Astrocyte of the hippocampus (primary cell): ENCODE measurements around the gene ITFG2.

Experiments
- DNase-seq: peaks from one replicate; pipeline ENCODE4 v3.0.0; 2011; ENCODE audit warnings: low read depth, low spot score

The ITFG2 gene

DNA sequence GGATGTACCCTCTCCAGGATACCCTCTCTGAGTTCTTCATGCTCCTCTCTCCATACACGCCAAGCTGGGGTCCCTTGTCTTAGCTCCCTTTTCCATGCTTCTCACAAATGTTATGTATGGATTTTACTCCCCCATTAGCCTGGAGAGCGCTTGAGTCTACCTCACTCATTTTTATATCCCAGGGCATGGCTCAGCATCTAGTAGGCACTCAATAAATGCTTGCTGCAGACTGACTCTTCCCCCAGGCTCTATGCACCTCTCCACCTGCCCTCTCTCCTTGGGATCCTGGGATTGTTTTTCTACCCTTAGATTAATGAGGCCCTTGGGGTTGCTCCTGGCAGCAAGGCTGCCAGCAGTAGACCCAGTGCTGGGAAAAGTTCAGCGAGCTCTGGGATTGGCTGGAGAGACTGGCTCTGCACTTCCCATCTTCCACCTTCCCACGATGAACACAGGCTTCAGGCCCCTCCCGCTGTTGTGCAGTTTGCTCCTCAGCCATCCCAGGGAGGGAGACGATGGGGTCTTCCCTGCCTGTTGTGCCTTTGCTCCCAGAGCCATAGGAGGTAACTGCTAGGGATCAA is 20.2 kb downstream of the ITFG2 start:
- DNase-seq, result no peak

DNA sequence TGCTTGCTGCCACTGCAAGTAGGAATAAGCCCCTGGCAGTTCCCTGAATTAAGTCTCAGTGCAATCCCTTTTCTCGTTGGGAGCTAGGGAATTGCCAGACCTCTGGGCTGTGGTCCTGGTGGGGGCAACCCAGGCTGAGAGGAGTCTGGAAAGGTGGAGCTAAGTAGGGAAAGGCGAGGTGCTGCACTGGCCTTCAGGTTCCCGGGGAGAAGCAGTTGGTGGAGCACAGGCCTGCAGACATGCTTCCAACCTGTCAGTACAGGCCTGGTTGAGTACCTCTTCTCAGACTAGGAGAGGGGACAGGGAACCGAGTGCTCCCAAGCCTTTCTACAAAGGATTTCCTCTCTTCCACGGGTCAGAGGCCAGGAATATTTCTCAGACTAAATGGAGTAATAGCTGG is 20.9 kb downstream of the ITFG2 start:
- no peak for DNase-seq

DNA sequence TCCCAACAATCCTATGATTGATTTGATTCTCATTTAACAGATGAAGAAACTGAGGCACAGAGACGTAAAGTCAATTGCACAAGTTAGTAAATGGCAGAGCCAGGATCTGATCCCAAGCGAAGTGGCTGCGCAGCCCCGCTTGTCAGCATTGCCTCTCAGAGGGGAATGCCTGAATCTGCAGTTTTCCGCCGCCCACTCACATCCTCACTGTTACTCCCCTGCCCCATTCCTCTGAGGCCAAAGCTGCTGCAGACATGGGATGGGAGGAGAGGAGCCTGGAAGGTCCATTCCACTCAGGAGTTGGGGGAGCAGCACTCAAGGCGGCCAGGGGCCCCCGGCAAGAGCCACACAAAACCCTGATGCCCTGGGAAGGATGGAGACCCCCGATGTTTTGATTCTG is 21.3 kb downstream of the ITFG2 start:
- no peak for DNase-seq

DNA sequence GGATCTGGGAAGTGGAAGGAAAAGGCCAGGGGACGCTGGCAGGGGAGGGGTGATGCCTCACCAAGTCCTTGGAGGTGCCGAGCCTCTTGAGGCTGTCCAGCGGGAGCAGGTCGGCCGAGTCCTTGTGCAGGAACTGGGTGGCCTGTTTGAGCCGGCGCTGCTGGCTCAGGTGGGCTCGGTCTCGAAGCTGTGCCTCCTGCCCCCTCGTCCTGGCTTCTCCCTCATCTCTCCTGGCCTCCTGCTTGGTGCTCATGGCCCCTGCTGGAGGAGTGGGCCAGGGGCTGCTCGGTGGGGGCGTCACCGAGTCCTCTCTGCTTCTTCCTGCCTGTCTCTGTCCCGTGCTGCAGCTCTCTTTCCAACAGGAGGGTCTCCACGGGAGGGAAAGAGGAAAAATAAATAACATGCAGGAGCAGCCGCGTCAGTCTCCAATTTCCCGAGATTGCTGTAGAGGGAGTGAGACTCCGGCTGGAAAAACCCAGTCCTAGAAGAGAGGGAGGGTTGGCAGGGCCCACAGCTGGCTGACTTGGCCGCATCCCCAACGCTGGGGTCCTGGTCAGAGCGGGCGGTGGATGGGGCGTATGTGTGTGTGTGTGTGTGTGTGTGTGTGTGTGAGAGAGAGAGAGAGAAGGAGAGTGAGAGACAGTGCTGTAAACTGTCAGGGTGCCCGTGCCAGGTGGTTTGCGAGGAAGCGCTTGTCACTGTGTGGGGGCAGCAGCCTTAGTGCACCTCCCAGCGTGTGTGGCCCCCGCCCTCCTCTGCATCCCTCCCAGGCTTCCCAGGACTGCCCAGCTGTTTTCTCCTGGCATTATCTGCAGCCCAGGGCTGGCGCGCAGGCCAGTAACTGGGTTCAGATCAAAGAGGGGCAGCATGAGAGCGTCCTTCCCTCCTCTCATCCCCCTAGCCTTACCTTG is 22.4 kb downstream of the ITFG2 start, which contains the start of gene NRIP2:
Gene NRIP2, minus strand, starts transcription at position 455 of the 911 bp plus-strand sequence. Its CDS starts 52 bp downstream, at position 403.
- DNase-seq, result peak; percentile 77

DNA sequence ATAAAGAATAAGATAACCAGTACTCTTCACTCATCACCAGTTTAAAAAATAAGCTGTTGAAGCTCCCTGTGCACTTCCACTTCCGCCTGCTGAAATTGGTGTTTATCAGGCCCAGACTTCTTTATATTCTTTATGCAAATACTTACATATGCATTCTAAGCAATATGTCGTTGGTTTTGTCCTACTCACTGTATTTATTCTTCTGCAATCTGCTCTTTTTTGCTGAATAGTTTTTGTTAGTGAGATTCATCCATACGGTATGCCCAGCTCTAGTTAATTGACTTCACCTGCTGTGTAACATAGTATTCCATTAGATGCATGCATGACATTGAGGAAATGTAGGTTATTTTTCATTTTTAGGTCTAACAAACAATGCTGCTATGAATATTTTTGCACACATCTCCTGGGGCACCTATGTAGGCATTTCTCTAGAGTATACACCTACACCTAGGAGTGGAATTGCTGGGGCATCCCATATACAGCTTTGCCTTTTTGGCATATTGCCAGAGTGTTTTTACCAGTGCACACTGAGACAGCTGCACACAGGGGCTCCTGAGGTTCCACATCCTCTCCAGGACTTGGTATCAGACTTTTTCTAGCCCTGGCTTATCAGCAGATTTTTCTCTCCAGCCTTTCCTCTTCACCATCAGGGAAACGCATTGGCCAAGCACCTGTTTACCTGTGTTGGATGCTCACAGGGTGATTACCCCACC is 23.4 kb downstream of the ITFG2 start:
- DNase-seq, result no peak

DNA sequence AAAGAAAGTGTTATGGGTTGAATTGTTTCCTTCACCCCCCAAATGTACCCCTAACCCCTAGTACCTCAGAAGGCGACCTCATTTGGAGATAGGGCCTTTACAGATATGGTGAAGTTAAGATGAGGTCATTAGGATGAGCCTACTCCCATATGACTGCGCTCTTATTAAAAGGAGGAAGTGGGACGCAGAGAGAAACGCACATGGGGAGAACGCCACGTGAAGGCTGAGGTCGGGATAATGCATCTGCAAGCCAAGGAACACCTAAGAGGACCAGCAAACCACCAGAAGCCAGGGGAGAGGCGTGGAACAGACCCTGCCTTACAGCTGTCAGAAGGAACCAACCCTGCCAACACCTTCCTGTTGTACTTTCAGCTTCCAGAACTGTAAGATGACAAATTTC is 24.1 kb downstream of the ITFG2 start:
- no peak for DNase-seq

DNA sequence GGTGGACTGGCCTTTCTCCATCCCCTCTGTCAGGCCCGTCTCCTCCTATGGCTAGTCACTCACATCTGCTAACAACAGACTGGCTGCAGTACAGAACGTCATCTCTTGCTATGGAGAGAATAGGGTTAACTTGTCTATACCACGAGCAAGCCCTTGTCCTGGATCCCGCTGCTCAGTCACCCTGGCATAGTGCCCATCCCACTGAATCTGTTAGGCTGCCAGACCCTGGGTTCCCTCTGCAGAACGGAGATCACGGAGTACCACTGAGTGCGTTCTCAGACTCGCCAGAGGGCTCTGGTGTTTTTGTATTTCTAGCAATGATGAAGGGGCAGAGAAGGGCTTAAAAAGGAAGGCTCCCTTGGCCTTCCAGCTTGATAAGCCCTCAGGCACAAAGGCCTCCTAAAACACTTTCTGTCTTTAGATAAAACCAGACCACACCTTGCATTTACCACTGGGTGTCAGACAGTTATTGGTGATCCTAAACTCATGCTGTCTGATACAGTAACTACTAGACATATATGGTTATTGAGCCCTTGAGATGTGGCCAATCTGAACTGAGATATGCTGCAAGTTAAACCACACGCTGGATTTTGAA is 28.7 kb downstream of the ITFG2 start:
- DNase-seq, result peak; percentile 49

DNA sequence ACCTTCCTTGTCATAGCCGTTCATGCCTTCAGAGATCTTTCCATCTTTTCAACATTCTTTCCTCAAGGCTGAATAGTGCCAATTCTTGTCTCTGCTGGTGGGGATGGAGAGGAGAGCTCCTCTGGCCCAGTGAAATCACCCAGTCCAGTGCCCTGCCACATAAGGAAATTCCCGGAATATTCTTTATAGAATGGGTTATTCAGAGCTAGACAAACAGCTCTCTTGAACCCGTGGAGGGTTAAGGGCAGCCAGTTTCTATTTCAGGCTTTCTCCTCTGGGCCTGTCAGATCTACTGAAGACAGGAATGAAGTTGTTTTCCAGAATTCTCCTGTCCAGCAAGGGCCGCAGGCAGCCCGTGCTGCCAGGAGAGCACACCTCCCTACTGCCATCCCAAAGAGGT is 30.5 kb downstream of the ITFG2 start:
- DNase-seq, result no peak

DNA sequence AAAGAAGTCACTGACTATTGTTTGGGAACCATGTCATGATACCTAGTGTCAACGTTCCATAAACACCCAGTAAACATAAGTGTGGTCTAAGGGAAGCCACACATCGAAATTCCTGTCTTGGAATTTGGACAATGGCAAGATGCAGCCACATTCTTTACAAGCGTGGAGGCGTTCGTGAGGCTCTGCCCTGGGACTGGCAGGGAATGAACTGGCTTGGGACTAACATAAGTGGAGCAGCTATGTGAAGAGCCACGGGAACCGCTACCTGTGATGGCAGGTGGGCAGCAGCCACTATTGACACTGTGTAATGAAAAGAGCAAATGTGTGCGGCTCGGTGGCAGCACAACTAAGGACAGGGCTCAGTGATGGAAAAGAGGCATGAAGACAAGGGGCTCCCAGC is 32.3 kb downstream of the ITFG2 start:
- DNase-seq, result peak; percentile 67

DNA sequence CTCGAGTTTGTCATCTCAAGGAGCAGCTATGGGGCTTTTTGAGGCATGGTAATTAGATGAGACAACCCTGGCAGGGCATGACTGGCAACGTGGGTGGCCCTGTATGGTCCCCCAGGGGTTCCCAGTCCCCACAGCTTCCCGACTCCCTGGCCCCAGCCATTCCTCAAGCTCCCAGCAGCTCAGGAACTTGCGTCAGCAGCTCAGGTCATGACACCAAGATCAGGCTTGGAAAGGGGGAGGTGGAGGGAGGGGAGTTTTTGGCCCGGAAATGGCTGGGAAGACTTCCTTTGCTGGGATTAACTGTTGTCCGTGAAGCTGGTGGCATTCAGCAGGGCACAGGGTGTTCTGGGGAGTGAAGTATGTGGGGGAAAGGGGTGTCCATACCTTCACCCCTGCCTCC is 32.8 kb downstream of the ITFG2 start:
- DNase-seq, result no peak

DNA sequence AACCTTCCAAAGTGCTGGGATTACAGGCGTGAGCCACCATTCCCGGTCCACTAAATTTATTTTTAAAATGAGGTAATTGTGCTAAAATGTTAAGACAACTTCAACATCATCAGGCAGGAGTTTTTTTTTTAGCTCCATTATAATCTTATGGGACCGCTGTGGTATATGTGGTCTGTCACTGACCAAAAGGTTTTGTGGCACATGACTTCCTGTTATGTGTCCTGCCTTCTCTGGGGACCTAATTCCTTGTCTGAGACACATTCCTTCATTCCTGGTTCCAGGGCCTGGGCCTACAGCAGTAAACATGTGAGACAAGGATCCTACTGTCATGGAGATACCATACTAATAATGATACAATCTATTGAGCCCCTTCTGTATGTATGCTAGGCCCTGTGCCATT is 39.5 kb downstream of the ITFG2 start:
- no peak for DNase-seq

DNA sequence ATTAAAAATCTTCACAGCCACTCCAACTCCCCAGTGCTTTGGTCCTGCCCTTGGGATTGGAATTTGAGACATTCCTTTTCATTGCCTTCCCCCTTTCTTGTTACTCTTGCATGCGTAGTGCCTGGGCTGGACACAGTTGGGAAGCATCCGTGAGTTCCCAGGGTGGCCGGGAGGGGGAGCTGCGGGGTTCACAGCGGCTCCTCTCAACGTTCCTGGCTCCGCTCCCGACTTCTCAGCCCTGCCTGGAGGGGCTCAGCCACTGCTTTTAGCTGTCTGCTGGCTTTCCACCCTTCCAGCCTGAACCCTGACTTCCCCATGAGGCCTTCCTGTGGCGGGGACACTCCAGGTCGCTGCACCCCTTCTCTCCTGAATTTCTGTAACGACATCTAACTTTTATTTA is 41.2 kb downstream of the ITFG2 start:
- peak; percentile 94 for DNase-seq

DNA sequence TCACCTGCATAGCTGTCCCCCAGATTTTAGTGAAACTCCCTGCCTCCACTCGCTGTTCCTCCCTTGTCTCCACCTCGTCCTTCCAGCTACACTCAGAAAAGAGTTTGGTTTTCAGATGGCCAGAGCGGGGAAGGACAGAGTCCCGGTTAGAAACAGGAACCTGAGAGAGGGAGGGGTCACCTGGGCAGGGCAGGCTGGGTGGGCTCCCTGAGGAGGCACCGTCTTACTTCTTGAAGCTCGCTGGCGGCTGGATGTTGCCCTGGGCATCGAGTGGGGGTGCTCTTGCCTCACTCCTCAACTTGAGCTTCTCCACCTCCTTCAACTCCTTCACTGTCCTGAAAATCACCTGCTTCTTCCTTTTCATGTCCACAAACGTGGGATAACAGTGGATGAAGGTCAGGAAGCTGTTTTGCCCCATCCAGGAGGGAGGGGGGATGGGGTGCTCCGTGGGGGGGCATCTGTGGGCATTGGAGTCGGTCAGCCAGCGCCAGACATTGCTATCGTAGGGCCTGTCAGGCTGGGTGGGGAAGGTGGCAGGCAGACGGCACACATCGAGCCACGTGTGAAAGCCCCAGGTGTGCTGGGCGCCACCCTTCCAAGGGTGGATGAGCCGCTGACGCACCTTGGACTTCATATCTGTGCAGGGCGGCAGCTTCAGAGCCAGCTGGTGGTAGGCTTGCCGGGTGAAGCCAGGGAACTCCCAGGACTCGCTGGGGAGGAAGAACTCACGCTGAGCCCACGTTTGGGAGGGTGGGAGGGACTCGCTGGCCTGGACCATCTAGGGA is 42.4 kb downstream of the ITFG2 start:
- no peak for DNase-seq

DNA sequence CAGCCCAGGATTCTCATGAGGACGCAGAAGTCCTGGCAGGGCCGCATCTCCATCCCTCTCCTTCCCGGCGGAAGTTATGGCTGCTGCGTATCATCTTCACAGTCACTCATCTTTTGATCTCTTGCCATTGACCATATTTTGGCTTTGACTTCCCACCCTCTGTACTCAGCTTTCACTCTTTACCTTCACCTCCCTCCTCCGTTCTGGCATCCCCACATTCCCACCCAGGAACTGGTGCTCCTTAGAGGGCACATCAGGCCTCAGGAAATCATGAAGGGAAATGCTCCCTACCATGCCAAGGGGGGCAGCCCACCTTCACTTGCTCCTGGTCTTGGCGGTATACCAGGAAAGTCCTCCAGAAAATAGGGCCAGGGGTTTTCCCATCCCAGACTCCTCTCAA is 43.1 kb downstream of the ITFG2 start:
- DNase-seq, result no peak

DNA sequence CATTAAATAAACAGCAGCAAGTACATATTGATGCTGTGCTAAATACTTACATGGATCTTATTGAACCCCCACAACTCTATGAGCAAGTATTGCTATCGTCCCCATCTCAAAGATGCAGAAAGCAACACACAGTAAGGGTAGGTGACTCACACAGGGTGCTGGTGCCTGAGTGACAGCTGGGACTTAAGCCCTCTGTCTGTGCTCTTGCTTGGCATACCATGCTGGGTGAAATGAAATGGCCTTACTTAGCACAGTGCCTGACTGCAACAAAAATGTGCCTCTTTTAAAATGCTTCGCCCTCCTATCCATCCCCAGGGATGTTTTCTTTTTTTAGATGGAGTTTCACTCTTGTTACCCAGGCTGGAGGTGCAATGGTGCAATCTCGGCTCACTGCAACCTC is 43.6 kb downstream of the ITFG2 start:
- peak; percentile 45 for DNase-seq

DNA sequence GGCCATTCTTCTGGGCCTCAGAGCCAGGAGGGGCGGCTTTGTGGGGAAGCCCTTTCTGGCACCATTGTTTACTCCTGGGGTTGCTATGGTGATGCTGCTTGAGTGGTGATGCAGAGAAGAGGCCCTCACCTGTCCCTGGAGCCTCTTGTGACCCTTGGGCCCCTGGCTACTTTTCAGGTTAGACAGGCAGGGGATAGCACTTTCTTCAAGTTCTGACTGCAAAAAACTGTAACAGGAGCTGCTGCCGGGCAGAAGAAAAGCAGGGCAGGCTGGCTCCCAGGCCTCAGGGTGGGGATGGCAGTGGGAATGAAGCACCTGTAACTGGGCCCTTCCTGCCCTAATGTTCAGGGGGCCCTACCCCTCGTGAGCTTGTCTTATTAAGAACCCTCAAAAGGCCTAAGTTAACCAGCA is 44.6 kb downstream of the ITFG2 start, which contains the start of gene TEX52:
Gene TEX52, minus strand, starts transcription at position 19 of the 411 bp plus-strand sequence. Its CDS starts 13 bp downstream, at position 6.
- no peak for DNase-seq

DNA sequence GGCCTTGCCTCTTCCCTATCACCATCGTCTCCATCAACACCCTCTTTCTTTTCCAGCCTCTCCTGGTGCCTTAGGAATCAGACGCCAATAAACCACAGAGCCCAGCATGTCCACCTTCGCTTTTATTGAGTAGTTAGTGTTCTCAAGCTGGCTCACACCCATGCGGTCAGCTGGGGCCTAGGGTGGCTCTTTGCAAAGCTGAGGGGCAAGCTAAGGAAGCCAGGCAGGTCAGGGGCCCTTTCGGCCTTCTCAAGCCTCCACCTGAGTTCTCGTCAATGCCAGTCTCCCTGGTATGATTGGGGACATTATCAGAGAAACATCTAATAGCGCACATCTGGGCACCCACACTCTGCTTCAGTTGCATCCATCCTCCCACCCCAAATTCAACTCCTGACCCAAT is 45.1 kb downstream of the ITFG2 start:
- no peak for DNase-seq

DNA sequence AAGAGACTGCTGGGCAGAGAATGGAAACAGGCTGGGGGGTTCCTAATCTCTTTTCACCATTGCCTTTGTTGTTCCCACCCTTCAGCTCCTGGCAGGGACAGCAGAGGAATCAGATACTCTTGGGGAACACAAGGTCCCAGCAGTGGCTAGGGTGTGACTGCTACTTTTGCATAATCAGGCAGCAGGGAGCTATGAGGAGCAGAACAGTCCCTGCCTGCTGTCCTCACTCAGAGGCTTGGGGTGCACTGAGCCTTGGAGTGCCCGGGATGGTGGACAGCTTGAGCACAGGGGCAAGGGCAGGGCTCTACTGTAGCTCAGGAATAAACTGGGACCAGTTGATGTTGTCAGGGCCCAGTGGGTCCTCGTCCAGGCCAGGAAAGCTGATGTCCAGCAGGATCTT is 45.9 kb downstream of the ITFG2 start:
- DNase-seq, result no peak

DNA sequence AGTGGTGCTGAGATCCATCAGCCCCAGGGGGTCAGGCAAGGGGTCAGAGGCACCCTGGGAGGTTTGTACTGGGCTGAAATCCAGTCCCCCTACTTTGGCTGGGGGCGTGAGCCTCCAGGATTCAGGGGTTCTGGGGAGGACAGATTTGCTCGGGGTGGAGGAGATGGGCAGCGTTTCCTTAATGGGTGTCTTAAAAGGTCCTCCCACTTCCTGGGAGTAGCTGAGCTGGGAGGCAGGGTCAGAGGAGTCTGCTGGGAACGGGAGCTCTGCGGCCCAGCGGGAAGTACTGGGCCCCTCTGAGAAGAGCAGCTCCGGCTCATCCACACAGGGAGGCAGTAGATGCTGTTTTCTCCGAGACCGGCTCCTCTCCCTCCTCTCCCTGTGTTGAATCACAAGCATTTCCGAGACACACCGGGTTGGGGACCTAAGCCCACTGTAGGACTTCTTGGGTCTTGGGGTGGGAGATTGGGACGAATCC is 46.5 kb downstream of the ITFG2 start:
- no peak for DNase-seq

DNA sequence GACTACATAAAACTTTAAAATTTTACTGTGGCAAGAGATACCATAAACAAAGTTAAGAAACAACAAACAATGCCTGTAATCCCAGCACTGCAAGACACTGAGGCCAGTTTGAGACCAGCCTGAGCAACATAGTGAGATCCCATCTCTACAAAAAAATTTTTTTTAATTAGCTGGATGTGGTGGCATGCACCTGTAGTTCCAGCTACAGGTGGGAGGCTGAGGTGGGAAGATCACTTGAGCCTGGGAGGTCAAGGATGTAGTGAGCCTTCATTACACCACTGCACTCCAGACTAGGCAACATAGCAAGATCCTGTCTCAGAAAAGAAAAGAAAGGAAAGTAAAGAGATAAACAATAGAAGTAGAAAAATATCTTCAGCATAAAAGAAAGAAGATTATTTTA is 47.7 kb downstream of the ITFG2 start:
- DNase-seq, result no peak

DNA sequence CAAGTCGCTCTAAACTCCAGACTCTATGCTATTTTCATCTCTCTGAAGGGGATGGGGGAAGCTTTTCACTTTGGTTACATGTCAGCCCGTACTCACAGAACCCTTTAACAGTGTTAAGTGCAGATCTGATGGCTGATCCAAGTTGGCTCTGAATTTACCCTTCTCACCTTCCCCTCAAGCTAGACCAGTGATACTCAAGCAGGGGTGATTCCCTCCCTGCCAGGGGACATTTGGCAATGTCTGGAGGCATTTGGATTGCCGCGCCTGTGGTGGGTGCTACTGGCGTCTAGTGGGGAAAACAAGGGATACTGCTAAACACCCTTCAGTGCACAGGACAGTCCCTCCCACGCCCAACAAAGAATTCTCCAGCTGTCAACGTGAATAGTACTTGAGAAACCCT is 50.4 kb downstream of the ITFG2 start:
- DNase-seq, result no peak
